Measurements from ENCODE around the gene IHH. TPM values are rescaled to one million over a fixed set of nuclear protein-coding genes. Genes with fewer than 3 reads are reported as not detected.

Gene IHH
- total RNA-seq, 1 donor: 0.10 TPM

- Histone ChIP-seq H3K27me3 (ENCODE audit: insufficient read depth, low read length) (no peaks in the 10 kb centered on the region), H3K9me3 (ENCODE audit: low read depth, low read length) (no peaks in the 10 kb centered on the region), H3K4me1 (ENCODE audit: insufficient read depth, low read length) (no peaks in the 10 kb centered on the region)
Measured at GRCh38 chr2:219022616-219023015, 38.1 kb downstream of the IHH start.

GRCh38 chr2:219022041-219022440 lies 38.7 kb downstream of the IHH start:
- Histone ChIP-seq H3K27me3 (ENCODE audit: insufficient read depth, low read length) (no peaks in the 10 kb centered on the region), H3K9me3 (ENCODE audit: low read depth, low read length) (no peaks in the 10 kb centered on the region), H3K4me3 (ENCODE audit: low read length) (no peak overlapping the region), H3K4me1 (ENCODE audit: insufficient read depth, low read length) (no peaks in the 10 kb centered on the region)

More at GRCh38 chr2:219022616-219023015, 38.1 kb downstream of the IHH start:
- no peak overlapping the region for H3K4me3 ChIP-seq (ENCODE audit: low read length)

GRCh38 chr2:219021591-219021990 lies 39.1 kb downstream of the IHH start:
- Histone ChIP-seq H3K27me3 (ENCODE audit: insufficient read depth, low read length) (no peaks in the 10 kb centered on the region), H3K4me3 (ENCODE audit: low read length) (no peak overlapping the region), H3K9me3 (ENCODE audit: low read depth, low read length) (no peaks in the 10 kb centered on the region), H3K4me1 (ENCODE audit: insufficient read depth, low read length) (no peaks in the 10 kb centered on the region)

GRCh38 chr2:219020604-219021365 lies 39.9 kb downstream of the IHH start:
- Histone ChIP-seq H3K4me1 (ENCODE audit: insufficient read depth, low read length) (no peaks in the 10 kb centered on the region), H3K27me3 (ENCODE audit: insufficient read depth, low read length) (no peaks in the 10 kb centered on the region), H3K9me3 (ENCODE audit: low read depth, low read length) (no peaks in the 10 kb centered on the region), H3K4me3 (ENCODE audit: low read length) (no peak overlapping the region)

- H3K27me3 ChIP-seq (ENCODE audit: insufficient read depth, low read length): no peaks in the 10 kb centered on the region
- no peaks in the 10 kb centered on the region for H3K4me1 ChIP-seq (ENCODE audit: insufficient read depth, low read length)
- no peak overlapping the region for H3K4me3 ChIP-seq (ENCODE audit: low read length)
- H3K9me3 ChIP-seq (ENCODE audit: low read depth, low read length): no peaks in the 10 kb centered on the region
Measured at GRCh38 chr2:219019436-219019835, 41.3 kb downstream of the IHH start.

- no peaks in the 10 kb centered on the region for H3K27me3 ChIP-seq (ENCODE audit: insufficient read depth, low read length)
- H3K4me3 ChIP-seq (ENCODE audit: low read length): no peak overlapping the region
- no peaks in the 10 kb centered on the region for H3K4me1 ChIP-seq (ENCODE audit: insufficient read depth, low read length)
- no peaks in the 10 kb centered on the region for H3K9me3 ChIP-seq (ENCODE audit: low read depth, low read length)
Measured at GRCh38 chr2:219018726-219019125, 42.0 kb downstream of the IHH start.

- Histone ChIP-seq H3K9me3 (ENCODE audit: low read depth, low read length) (no peaks in the 10 kb centered on the region), H3K4me3 (ENCODE audit: low read length) (no peak overlapping the region), H3K4me1 (ENCODE audit: insufficient read depth, low read length) (no peaks in the 10 kb centered on the region), H3K27me3 (ENCODE audit: insufficient read depth, low read length) (no peaks in the 10 kb centered on the region)
Measured at GRCh38 chr2:219018286-219018685, 42.4 kb downstream of the IHH start.

- Histone ChIP-seq H3K9me3 (ENCODE audit: low read depth, low read length) (no peaks in the 10 kb centered on the region), H3K4me3 (ENCODE audit: low read length) (no peak overlapping the region), H3K4me1 (ENCODE audit: insufficient read depth, low read length) (no peaks in the 10 kb centered on the region), H3K27me3 (ENCODE audit: insufficient read depth, low read length) (no peaks in the 10 kb centered on the region)
Measured at GRCh38 chr2:219017201-219017931, 43.4 kb downstream of the IHH start.

GRCh38 chr2:219016721-219017120 lies 44.0 kb downstream of the IHH start:
- H3K4me1 ChIP-seq (ENCODE audit: insufficient read depth, low read length): no peaks in the 10 kb centered on the region
- no peak overlapping the region for H3K4me3 ChIP-seq (ENCODE audit: low read length)
- no peaks in the 10 kb centered on the region for H3K27me3 ChIP-seq (ENCODE audit: insufficient read depth, low read length)
- H3K9me3 ChIP-seq (ENCODE audit: low read depth, low read length): no peaks in the 10 kb centered on the region

GRCh38 chr2:219010873-219011272 lies 49.8 kb downstream of the IHH start:
- H3K4me3 ChIP-seq (ENCODE audit: low read length): no peak overlapping the region
- no peaks in the 10 kb centered on the region for H3K4me1 ChIP-seq (ENCODE audit: insufficient read depth, low read length)
- peaks cover 2% of the 10 kb centered on the region for H3K27me3 ChIP-seq (ENCODE audit: insufficient read depth, low read length)
- H3K9me3 ChIP-seq (ENCODE audit: low read depth, low read length): no peaks in the 10 kb centered on the region

GRCh38 chr2:219010162-219010756 lies 50.5 kb downstream of the IHH start:
- Histone ChIP-seq H3K4me3 (ENCODE audit: low read length) (no peak overlapping the region), H3K27me3 (ENCODE audit: insufficient read depth, low read length) (peaks cover 3% of the 10 kb centered on the region), H3K9me3 (ENCODE audit: low read depth, low read length) (no peaks in the 10 kb centered on the region), H3K4me1 (ENCODE audit: insufficient read depth, low read length) (no peaks in the 10 kb centered on the region)

- Histone ChIP-seq H3K4me3 (ENCODE audit: low read length) (no peak overlapping the region), H3K27me3 (ENCODE audit: insufficient read depth, low read length) (peaks cover 7% of the 10 kb centered on the region), H3K4me1 (ENCODE audit: insufficient read depth, low read length) (no peaks in the 10 kb centered on the region), H3K9me3 (ENCODE audit: low read depth, low read length) (no peaks in the 10 kb centered on the region)
Measured at GRCh38 chr2:219009294-219009693, 51.4 kb downstream of the IHH start.

Other genes starting within 250 kb of the IHH start
- gene PRKAG3, start 229.1 kb downstream of the IHH start, total RNA-seq: not detected
- not detected for gene WNT6, start 201.1 kb downstream of the IHH start, total RNA-seq
- gene WNT10A, start 180.1 kb downstream of the IHH start, total RNA-seq: 1.5 TPM
- not detected for gene CDK5R2, start 101.3 kb downstream of the IHH start, total RNA-seq
- not detected for gene FEV, start 75.7 kb downstream of the IHH start, total RNA-seq
- not detected for gene CRYBA2, start 67.5 kb downstream of the IHH start, total RNA-seq
- gene CFAP65, start 19.4 kb downstream of the IHH start, total RNA-seq: 0.10 TPM
- 13.7 TPM for gene NHEJ1, start 99.9 kb upstream of the IHH start, total RNA-seq
- gene SLC23A3, start 109.1 kb upstream of the IHH start, total RNA-seq: 0.31 TPM
- 27.5 TPM for gene CNPPD1, start 116.0 kb upstream of the IHH start, total RNA-seq
- gene RETREG2, start 117.4 kb upstream of the IHH start, total RNA-seq: 64.0 TPM
- gene ZFAND2B, start 145.9 kb upstream of the IHH start, total RNA-seq: 41.6 TPM
- 1.3 TPM for gene ABCB6, start 158.0 kb upstream of the IHH start, total RNA-seq
- 30.3 TPM for gene ATG9A, start 168.7 kb upstream of the IHH start, total RNA-seq
- gene ANKZF1, start 168.9 kb upstream of the IHH start, total RNA-seq: 45.4 TPM
- 3.4 TPM for gene GLB1L, start 184.5 kb upstream of the IHH start, total RNA-seq
- gene STK16, start 184.6 kb upstream of the IHH start, total RNA-seq: 18.5 TPM
- gene TUBA4B, start 192.3 kb upstream of the IHH start, total RNA-seq: not detected
- 108 TPM for gene TUBA4A, start 193.0 kb upstream of the IHH start, total RNA-seq
- 57.5 TPM for gene DNAJB2, start 218.4 kb upstream of the IHH start, total RNA-seq
- gene PTPRN, start 248.5 kb upstream of the IHH start, total RNA-seq: 1.3 TPM

Data from mononuclear cell (primary cell).